CD4-positive, alpha-beta T cell treated with Interleukin-6 for 4 hours (primary cell): ENCODE results near the gene PBX2.

ENCODE experiments used
- DNase-seq: peaks from one replicate; pipeline ENCODE4 v3.0.0-alpha.2; 2020; ENCODE audit warnings: mixed read lengths

Gene PBX2

DNA sequence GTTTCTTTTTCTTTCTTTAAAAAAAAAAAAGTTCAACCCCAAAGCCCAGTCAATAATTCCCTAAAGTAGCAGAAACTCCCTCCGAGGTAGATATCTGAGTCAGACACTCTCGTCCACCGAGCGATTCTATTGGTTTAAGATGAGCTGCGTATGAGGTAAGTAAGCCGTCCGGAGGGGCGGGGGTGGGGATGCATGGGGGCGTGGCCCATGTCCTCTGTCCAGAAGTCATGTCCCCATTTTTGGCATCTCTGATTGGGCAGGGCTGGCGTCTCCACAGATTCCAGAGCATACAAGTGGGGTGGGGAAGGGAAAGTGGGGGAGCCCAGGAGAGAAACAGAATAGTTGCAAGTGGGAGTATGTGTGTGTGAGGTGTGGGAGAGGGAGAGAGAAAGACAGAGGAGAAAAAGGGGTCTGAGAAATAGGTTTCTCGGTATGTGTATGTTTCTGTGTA lies 4.3 kb downstream of the PBX2 start:
- DNase-seq: peak; percentile 63

DNA sequence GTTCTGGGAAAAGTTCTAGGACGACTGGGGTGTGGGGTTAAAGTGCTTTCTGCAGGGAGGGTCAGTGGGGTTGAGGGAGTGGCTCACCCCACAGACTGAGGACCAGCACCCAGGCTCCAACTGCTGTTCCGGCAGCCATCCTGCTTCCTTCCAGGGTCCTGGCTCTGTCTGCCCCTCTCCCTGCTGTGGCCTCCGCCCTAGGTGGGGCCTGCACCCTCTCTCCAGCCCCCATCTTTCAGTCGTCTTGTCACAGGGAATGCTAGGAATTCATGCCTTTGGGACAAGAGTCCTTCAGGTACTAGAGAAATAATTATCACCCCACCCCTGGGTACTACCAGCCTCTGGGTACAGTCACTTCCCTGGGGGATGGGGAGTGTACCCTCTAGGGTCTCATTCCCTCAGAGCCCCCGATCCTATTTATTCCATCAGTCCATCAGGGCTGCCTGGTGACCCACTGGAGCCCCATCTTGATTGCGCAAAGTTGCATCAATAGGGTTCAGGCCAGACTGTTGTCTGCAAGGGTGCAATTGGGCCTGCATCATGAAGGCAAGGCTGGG lies 5.8 kb downstream of the PBX2 start, which contains the start of gene AGER:
TSS of gene AGER (minus strand) at position 170 of the 557 bp plus-strand sequence. CDS start at position 139, 31 bp downstream.
- DNase-seq: no peak

DNA sequence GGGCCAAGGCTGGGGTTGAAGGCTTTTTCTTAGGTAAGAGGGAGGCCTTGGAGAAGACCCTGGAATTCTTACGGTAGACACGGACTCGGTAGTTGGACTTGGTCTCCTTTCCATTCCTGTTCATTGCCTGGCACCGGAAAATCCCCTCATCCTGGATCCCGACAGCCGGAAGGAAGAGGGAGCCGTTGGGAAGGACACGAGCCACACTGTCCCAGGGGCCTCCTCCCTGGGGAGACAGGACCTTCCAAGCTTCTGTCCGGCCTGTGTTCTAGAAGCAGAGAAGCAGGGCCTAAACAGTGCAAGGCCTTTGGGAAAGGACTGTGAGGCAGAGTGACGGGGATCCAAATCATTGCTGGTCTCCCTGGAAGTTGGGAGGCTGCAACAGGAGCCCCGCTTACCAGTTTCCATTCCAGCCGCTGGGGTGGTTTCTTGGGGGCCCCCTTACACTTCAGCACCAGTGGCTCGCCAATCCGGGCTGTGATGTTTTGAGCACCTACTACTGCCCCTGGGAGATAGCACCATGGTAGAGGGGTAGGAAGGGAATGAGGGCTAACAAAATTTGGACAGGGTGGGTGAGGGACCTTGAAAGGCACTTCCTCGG lies 6.4 kb downstream of the PBX2 start:
- DNase-seq: no peak

DNA sequence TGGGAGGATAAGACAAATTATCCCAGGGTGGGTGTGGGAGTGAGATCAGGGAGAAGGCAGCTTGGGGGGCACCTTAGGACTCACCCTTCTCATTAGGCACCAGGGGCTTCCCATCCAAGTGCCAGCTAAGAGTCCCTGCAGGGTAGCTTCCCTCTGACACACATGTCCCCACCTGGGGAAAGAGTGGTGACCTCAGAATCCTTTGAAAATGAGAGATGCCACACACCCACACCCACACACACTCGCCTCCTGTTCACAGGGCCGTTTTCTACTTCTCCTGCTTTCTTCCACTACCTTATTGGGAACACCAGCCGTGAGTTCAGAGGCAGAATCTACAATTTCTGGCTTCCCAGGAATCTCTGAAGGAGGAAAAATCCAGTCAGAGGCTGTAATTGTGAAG lies 7.0 kb downstream of the PBX2 start:
- no peak for DNase-seq

DNA sequence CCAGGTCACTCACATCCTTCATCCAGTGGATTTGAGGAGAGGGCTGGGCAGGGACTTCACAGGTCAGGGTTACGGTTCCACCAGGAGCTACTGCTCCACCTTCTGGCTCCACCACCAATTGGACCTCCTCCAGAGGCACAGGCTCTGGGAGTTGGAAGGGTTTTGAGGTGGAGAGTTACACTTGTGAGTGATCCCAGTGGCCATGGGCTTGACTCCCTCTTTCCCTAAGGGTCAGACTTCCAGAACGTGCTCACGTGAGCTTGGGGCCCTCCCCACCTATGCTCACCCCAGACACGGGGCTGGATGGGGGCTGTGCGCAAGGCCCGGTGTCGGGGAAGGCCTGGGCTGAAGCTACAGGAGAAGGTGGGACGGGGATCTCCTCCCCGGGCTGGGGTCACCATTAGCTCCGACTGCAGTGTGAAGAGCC lies 7.4 kb downstream of the PBX2 start:
- no peak for DNase-seq

DNA sequence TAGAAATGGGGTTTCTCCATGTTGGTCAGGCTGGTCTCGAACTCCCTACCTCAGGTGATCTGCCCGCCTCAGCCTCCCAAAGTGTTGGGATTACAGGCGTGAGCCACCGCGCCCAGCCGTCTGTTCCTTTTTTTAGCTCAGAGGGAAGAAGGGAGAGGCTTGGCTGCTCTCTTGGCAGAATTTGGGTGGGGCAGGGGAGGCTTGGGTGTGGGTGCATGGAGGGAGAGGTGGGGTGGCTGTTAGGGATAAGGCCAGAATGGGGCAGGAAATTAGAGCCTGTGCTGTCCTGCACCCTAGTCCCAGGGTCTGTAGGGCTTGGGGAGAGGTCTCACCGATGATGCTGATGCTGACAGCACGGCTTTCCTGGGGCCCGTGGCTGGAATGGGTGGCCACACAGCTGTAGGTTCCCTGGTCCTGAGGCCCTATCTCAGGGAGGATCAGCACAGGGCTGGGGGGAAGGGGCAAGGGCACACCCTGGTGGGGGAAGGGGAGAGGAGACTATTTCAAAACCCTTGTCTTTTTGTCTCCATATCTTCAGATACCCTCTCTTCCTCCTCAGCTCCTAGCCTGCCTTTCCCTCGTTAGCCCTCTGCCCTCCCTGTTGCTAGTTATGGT lies 8.0 kb downstream of the PBX2 start:
- DNase-seq: no peak

DNA sequence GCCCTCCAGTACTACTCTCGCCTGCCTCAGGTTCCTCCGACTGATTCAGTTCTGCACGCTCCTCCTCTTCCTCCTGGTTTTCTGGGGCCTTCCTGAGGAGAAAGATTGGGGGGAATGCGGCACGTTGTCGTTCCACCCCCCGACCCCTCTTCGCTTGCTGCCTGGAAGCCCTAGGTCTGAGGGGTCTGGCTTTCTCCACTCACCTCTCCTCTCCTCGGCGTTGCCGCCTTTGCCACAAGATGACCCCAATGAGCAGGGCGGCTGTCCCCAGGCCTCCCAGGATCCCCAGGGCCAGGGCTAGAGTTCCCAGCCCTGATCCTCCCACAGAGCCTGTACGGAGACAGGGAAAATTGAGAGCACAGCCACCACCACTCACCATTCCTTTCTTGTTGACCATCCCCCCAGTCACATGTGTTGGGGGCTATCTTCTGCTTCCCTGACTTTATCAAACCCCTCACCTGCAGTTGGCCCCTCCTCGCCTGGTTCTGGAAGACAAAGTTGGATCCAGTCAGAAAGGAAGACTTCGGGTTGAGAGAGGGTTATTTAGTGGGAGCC lies 8.8 kb downstream of the PBX2 start:
- no peak for DNase-seq

DNA sequence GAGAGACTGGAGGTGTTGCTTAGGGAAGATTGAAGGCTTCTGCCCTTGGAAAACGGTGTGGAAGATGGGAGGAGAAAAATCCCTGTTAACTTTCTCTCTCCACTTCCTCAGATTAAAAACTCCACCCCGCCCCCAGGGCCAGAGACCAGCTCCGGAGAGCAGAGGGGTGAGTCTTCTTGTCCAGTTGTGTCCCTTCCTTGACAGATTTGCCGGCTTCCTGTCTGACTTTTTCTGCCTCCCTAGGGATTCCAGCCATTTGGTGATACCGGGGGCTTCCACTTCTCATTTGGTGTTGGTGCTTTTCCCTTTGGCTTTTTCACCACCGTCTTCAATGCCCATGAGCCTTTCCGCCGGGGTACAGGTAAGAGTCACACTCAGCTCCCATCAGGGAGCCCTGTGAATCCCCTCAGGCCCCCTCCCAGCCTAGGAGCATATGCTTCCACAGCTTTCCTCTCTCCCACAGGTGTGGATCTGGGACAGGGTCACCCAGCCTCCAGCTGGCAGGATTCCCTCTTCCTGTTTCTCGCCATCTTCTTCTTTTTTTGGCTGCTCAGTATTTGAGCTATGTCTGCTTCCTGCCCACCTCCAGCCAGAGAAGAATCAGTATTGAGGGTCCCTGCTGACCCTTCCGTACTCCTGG lies 10.1 kb downstream of the PBX2 start:
- DNase-seq: no peak

DNA sequence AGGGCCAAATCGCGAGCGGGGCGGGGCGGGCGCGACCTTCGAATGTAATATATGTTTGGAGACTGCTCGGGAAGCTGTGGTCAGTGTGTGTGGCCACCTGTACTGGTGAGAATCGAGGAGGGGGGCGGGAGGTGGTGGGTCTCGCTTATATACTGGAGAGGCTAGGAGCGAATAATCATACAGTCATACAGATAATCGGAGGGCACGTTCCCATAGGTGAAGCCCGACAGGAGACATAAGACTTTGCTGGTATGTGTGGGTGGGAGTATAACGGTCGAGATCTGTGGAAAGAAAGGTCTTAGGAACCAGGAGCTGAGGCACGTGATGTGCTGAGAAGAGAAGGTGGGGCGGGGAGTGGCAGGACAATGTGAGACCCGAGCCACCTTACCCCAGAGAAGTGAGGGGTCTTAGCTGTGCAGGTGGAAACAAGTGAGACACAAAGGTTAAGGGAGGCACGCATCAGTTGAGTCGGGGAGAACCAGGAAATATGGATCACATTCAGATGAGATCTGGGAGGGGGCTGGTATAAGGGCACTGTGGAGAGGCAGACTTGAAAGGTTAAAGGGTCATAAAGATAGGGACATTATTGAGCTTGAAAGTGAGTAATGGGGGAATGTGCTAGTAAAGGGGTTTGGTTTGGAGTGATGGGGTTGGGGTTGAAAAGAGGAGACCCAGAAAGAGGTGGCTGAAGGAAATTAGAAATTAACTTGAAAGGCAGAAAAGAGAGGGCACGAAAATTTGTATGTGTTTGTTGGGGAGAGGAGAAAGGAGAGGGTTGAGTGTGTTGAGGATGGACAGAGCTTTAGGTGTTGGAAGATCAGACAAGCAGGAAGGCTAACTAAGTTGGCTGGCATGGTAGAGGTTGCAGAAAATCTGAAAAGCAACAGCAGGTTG lies 11.2 kb downstream of the PBX2 start:
- no peak for DNase-seq

DNA sequence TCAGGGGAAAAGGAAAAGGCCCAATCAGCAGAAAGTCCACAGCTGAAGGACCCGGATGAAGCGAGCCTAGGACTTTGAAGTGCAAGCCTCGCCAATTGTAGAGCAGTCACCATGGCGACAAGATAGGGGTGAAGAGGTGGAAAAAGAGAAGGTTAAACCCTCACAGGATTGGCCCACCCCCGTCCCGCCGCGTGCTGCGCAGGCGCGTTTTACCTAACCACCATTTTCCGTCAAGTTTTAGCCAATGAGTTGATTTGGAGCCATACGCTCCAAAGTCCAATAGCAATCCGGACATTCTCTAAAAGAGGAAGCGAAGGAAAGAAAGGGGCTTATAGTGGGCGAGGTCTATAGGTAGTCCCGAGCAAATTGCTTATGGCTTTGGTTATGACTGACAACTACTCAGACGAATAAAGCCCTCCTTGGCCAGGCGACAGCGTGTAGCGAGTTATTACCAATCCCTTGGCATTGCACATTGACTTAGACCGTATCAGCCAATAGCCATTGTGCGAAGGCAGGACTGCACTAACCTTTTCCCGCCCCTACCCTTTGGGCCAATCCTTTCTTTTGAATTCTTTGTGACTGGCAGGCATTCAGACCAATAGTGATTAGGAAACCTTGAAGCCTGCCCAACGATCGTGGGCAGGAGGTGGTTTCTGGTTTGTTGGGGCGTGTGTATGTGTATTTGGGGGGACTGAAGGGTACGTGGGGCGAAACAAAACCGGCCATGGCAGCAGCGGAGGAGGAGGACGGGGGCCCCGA lies 12.0 kb downstream of the PBX2 start, which contains the start of gene RNF5:
TSS of gene RNF5 (plus strand) at position 618 of the 759 bp plus-strand sequence. CDS start at position 725, 107 bp downstream.
- DNase-seq: peak; percentile 96

DNA sequence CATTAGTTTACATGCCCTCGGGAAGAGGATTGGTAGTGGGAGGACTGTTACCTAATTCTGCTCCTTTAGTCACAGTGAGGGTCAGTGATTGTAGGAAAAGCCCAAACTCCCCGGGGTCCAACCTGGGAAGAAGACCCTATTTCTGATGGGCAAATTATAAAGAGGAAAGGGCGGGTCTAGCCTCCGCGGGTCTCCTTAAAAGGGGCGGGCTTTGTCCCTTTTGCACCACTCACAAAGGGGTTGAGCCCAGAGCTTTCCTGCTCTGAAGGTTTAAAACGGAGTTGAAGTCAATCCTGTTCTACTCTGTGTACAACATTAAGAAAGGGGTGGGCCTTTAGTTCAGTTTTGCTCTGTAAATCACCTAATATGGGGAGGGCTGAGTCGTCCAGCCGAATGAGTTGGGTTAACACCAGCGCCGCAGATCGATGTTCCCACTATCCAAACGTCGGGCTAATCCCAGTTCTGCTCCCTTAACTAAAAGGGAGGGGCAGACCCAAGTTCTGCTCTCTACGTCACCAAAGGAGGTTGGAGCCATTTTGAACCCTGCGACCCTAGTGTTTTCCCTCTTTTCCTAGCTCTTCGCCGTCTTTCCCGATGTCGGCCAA lies 12.7 kb downstream of the PBX2 start:
- peak; percentile 56 for DNase-seq

DNA sequence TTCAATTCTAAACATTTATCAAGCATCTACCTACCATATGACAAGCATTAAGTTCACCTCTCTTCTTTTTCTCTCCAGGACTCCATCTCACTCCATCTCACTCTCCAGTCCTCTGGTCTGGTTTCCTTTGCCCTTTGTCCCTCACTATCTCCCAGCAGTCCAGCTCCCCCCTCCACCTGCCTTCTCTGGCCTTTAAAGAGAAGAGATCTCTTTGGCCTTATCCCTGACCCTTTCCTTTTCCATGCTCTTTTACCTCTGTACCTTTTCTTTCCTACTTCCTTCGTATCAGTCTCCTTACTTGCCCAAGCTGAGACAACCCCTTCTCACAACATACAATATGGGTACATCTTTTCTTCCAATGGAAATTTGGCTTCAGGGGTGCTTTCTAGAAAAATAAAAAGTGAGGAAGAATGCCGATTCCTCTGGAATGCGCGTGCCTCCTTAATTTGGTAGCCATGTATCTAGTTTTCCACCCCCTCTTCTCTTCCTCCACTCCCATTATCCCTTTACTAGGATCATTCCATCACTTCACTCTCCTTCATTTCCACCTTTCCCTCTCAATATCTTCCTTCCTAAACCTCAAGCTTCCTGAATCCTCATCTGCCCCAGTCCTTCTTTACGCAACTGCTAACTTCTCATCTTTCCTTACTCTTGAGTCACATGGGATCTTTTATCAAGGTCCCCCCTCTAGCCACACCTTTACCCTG lies 13.4 kb downstream of the PBX2 start:
- no peak for DNase-seq

DNA sequence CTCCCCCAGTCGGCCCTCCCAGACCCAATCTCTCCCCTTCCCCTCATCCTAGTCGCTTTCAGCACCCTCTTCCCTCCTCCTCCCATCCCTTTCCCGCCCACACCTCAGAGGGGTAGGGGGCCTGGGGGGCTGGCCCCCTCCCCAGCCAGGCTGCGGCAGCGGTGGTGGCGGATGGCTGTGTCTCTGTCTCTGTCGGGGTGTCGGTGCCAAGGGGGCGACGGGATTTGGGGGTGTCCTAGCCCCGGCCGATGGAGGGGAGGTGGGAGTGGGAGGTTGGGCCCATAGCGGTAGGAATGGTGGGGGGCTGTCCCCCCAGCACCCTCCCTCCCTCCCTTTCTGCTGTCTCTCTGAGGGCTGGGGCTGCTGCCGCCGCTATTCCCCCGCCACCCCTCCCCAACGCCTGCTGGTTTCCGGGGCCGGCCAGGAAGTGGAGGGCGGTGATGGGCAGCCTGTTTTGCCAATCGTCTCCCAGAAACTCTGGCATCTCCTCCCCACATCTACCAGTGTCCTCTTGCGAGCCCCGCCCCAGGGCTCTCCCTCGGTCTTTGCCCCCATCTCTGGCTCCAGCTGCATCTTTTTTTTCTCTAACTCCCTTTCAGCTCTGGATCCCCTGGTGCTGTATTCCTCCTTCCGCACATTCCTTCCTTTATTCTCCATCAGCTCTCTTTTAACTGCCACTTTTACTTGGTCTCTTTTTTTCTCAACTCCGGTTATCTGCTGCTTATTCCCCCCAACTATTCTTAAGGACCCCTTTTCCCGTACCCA lies 14.1 kb downstream of the PBX2 start, which contains the start of gene AGPAT1:
TSS of gene AGPAT1 (minus strand) at position 374 of the 765 bp plus-strand sequence. CDS start 4,588 bp downstream, outside the sequence.
- DNase-seq: peak; percentile 96

DNA sequence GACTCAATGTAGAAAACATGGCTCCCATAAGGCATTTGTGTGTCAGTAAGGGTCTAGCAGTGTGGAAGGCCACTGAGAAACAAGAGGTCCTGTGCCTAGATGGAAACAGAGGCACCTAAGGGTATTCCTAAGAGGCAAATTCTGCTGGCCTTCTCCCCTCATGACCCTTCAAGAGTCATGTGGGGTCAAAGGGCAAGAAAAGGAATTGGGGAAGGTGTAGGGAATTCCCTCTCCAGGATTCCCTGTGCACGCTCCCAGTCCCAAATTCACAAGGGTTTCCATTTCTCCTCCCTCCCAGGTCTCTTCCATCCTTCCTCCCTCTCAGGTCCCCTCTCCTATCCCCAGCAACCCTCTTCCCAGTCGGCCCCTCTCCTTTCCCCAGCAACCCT lies 14.7 kb downstream of the PBX2 start:
- DNase-seq: no peak

DNA sequence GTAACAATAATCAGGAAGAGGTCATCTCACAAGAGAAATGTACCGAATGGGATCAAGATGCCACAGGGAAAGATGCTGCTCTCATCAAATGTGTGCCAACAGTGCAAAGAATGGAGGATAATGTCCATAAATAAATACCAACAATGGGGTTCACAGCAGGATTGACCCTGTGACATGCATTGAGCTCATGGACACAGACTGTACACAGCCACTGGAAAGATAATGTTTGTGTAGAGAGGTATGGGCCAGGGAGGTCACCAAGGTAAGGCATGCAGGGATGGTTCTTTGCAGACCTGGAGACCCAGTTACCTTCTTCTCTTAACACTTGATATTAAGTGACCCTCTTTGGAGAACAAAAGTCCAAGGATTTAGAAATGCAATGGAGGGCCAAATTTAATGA lies 15.6 kb downstream of the PBX2 start:
- no peak for DNase-seq

DNA sequence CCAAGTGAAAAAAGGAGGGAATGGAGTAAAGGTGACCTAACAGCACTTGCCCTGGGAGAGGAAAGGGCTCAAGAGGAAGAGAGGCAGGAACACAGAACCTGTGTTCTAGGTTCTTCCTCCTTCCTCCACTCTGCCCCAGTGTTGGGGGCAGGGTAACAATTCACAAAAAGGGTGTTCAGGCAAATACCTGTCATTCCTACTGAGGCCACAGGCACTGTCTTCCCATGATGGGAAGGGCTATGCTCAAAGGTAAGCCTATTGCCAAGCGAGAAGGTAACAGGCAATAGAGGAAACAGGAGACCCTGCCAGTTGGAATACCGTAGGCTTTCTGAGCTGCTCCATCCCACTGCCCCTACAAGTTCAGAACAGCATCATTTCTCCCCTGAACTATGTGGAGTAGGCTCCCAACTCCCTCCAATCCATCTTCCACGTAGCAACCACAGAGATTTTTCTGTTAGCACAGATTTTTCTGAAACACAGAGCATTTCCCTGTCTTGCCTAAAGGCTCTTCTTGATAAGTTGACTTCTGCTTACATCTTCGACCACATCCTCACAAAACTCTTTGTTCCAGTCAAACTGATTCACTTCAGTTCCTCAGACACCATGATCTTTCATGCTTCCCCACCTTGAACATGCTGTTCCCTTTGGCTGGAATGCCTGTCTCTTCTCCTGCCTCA lies 16.8 kb downstream of the PBX2 start:
- no peak for DNase-seq

DNA sequence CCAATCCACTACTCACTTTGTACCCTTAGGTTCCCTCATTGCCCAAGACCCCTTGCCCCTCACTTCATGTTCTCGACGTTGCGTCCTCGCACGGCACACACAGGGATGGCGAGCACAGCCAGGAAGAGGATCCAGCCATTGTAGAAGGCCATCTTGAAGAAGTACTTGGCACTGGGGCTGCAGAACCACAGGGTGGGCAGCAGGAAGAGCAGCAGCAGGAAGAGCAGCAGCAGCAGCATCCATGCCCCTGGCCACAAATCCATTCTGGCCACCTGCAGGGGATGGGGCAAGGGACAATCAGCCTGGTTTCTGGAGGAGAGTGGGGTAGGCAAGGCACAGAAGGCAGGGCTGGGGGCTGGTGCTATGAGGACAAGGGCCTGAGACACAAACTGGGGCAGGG lies 18.8 kb downstream of the PBX2 start:
- no peak for DNase-seq

DNA sequence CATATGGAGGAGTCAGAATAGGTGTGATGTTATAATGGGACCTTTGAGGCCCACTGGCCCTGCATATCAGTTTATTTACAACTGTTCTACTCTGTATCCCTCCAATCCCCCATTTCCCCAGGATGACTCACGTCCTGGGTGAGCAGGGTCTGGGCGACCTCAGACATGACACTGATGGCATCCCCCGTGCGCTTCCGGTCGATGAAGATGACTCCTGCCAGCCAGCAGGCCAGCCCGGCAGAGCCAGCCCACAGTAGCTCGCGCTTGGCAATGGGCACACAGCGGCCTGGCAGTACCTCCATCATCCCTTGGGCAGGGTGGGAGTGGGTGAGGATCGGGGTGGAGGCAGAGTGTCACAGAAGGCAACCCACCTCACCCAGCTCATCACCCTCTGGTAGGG lies 19.7 kb downstream of the PBX2 start:
- DNase-seq: no peak
